Fibroblast of lung (primary cell): ENCODE data around the gene CACUL1. TPM values are rescaled to one million over a fixed set of nuclear protein-coding genes. Genes with fewer than 3 reads are reported as not detected.

Experiments used
- DNase-seq, 2 donors: peaks; one replicate each; pipeline versions ENCODE4 v3.0.0 to v3.0.0-alpha.2; 2010; ENCODE audit warnings: low read depth in 2 of 2
- H2AFZ ChIP-seq: 2 replicates; pipeline ENCODE4 v1.5.1; 2012; ENCODE audit warnings: low read length, control low read depth, inconsistent platforms
- H3K27ac ChIP-seq: 2 replicates; pipeline ENCODE4 v1.5.1; 2011; ENCODE audit warnings: low read length, control low read depth; ENCODE audit not compliant: insufficient read depth
- H3K27me3 ChIP-seq: 2 replicates; pipeline ENCODE4 v1.5.1; 2011; ENCODE audit warnings: mild to moderate bottlenecking, low read length; ENCODE audit not compliant: control insufficient read depth, insufficient read depth
- H3K36me3 ChIP-seq: 2 replicates; pipeline ENCODE4 v1.5.1; 2011; ENCODE audit warnings: low read length; ENCODE audit not compliant: control insufficient read depth, insufficient read depth
- H3K4me1 ChIP-seq: 2 replicates; pipeline ENCODE4 v1.5.1; 2011; ENCODE audit warnings: low read length; ENCODE audit not compliant: control insufficient read depth, insufficient read depth; ENCODE audit errors: extremely low read depth
- H3K4me2 ChIP-seq: 2 replicates; pipeline ENCODE4 v1.5.1; 2011; ENCODE audit warnings: low read length, control low read depth; ENCODE audit not compliant: insufficient read depth; ENCODE audit errors: extremely low read depth
- H3K4me3 ChIP-seq, 4 experiments: fragments of 200-600 bp in 1 of 4; sonication (generic) in 1 of 4; replicated peaks in 1 of 4; 2 replicates each; pipeline ENCODE4 v1.5.1; 2011 to 2016; ENCODE audit warnings: low read length in 4 of 4, low read depth in 3 of 4, mild to moderate bottlenecking in 3 of 4, control low read depth in 2 of 4, inconsistent platforms in 1 of 4, mixed read lengths in 1 of 4; ENCODE audit not compliant: insufficient read depth in 1 of 4; ENCODE audit errors: control extremely low read depth in 1 of 4
- H3K79me2 ChIP-seq: 2 replicates; pipeline ENCODE4 v1.5.1; 2012; ENCODE audit warnings: mild to moderate bottlenecking, low read length, inconsistent platforms; ENCODE audit not compliant: control insufficient read depth, insufficient read depth
- H3K9ac ChIP-seq: 2 replicates; pipeline ENCODE4 v1.5.1; 2011; ENCODE audit warnings: mild to moderate bottlenecking, low read length, control low read depth; ENCODE audit not compliant: insufficient read depth
- H3K9me3 ChIP-seq: 2 replicates; pipeline ENCODE4 v1.5.1; 2012; ENCODE audit warnings: low read depth, low read length; ENCODE audit not compliant: control insufficient read depth, insufficient read depth
- H4K20me1 ChIP-seq: 2 replicates; pipeline ENCODE4 v1.5.1; 2011; ENCODE audit warnings: low read length; ENCODE audit not compliant: control insufficient read depth, insufficient read depth; ENCODE audit errors: extremely low read depth
- CTCF ChIP-seq, 2 donors: IDR thresholded peaks in 1 of 2; conservative IDR thresholded peaks in 1 of 2; 1 replicate in 1 of 2; 2 replicates in 1 of 2; pipeline ENCODE4 v1.5.1; 2011 to 2012; ENCODE audit warnings: low read length in 2 of 2, control low read depth in 1 of 2, inconsistent platforms in 1 of 2, low read depth in 1 of 2, mild to moderate bottlenecking in 1 of 2
- EZH2 ChIP-seq: IDR thresholded peaks from 2 replicates; pipeline ENCODE4 v1.5.1; 2012; ENCODE audit warnings: low read length, control low read depth, mild to moderate bottlenecking; ENCODE audit errors: missing control alignments
- polyA plus RNA-seq, 2 donors: library from polyadenylated mRNA; depleted of rRNA in 1 of 2; stranded (reverse) in 1 of 2; unstranded in 1 of 2; fragments of >200 nt; gene quantifications; 2 replicates each; pipeline ENCODE4 v1.2.1, GENCODE V29; 2011 to 2012; ENCODE audit warnings: missing spikeins in 1 of 2
- total RNA-seq: library from RNA; depleted of rRNA; stranded (reverse); fragments of >200 nt; gene quantifications from 2 replicates; pipeline ENCODE4 v1.2.1, GENCODE V29; 2014

CACUL1 gene
- total and polyA plus RNA-seq, 2 donors (not counting 1 experiment from before 2014, with no cell fraction given) = 15.7 to 25.3 TPM

GRCh38 chr10:118760265-118760664 lies 5.5 kb upstream of the CACUL1 start:
- no peaks in the 10 kb centered on the region for H3K36me3 ChIP-seq
- TF ChIP-seq EZH2 = no peak
- TF ChIP-seq CTCF (conservative IDR thresholded peaks at IDR 0.05 in 1 of 2, IDR thresholded peaks at IDR 0.05 in 1 of 2; ENCODE audit: low read depth in 1 of 2, low read length in 2 of 2) = no peak
- no peaks in the 10 kb centered on the region for H3K9me3 ChIP-seq
- DNase-seq = no peak
- no peaks in the 10 kb centered on the region for H3K79me2 ChIP-seq
- no peaks in the 10 kb centered on the region for H3K4me1 ChIP-seq
- no peak overlapping the region for H3K4me2 ChIP-seq
- no peak overlapping the region for H2AFZ ChIP-seq
- H3K27ac ChIP-seq = no peak overlapping the region
- no peaks in the 10 kb centered on the region for H3K27me3 ChIP-seq
- no peak overlapping the region for H3K9ac ChIP-seq
- H3K4me3 ChIP-seq = no peak overlapping the region
- H4K20me1 ChIP-seq = no peaks in the 10 kb centered on the region

- Histone ChIP-seq H2AFZ (no peak overlapping the region), H3K36me3 (no peaks in the 10 kb centered on the region), H3K79me2 (peaks cover 12% of the 10 kb centered on the region), H3K9me3 (no peaks in the 10 kb centered on the region), H3K27me3 (no peaks in the 10 kb centered on the region), H3K4me1 (no peaks in the 10 kb centered on the region), H3K27ac (no peak overlapping the region), H3K9ac (no peak overlapping the region), H4K20me1 (no peaks in the 10 kb centered on the region), H3K4me2 (no peak overlapping the region), H3K4me3 (no peak overlapping the region)
- DNase-seq = no peak
- TF ChIP-seq CTCF (conservative IDR thresholded peaks at IDR 0.05 in 1 of 2, IDR thresholded peaks at IDR 0.05 in 1 of 2; ENCODE audit: low read depth in 1 of 2, low read length in 2 of 2) (no peak), EZH2 (no peak)
Measured at GRCh38 chr10:118758449-118758848, 3.7 kb upstream of the CACUL1 start.

- DNase-seq = peak; percentile 30 to 31
- no peaks in the 10 kb centered on the region for H3K9me3 ChIP-seq
Measured at GRCh38 chr10:118754229-118754555, 578 bp downstream of the CACUL1 start.

More at GRCh38 chr10:118754229-118754555, 578 bp downstream of the CACUL1 start:
- Histone ChIP-seq H3K27ac (peak overlapping the region; percentile 83), H3K79me2 (peaks cover 53% of the 10 kb centered on the region), H4K20me1 (peaks cover 5% of the 10 kb centered on the region), H2AFZ (peak overlapping the region; percentile 87), H3K4me1 (no peaks in the 10 kb centered on the region), H3K9ac (peak overlapping the region; percentile 94), H3K27me3 (no peaks in the 10 kb centered on the region), H3K4me3 (peak overlapping the region; percentile 92 to 99 (median 94)), H3K36me3 (no peaks in the 10 kb centered on the region), H3K4me2 (peak overlapping the region; percentile 99)
- TF ChIP-seq EZH2 (no peak), CTCF (conservative IDR thresholded peaks at IDR 0.05 in 1 of 2, IDR thresholded peaks at IDR 0.05 in 1 of 2; ENCODE audit: low read depth in 1 of 2, low read length in 2 of 2) (no peak)
